Heart left ventricle (tissue), 16 donors: ENCODE data around the gene FBF1. TPM values are rescaled to one million over a fixed set of nuclear protein-coding genes. Genes with fewer than 3 reads are reported as not detected.
"Not testable (repeated sequence)": the region's sequence is repeated elsewhere in the genome, so short reads cannot be mapped to it uniquely, and the experiment has no call there.

Experiments used
- ATAC-seq, 4 donors: fragments of 200-7000 bp; cut with Tn5 transposase; one replicate each; pipeline ENCODE4 v1.9.1; 2020 to 2022; ENCODE audit warnings: moderate library complexity in 4 of 4, mild to moderate bottlenecking in 3 of 4, moderate number of reproducible peaks in 1 of 4
- DNase-seq, 5 donors: peaks; one replicate each; pipeline ENCODE4 v3.0.0-alpha.2; 2020
- H3K27ac ChIP-seq, 12 donors: fragments of 200-600 bp; sonication (generic) in 4 of 12; one replicate each; pipeline versions ENCODE4 v1.5.0 to v1.8.0; 2016 to 2022; ENCODE audit warnings: mild to moderate bottlenecking in 2 of 12
- H3K27me3 ChIP-seq, 9 donors: fragments of 200-600 bp; sonication (generic) in 2 of 9; one replicate each; pipeline versions ENCODE4 v1.5.1 to v1.8.0; 2016 to 2022; ENCODE audit warnings: mild to moderate bottlenecking in 3 of 9
- H3K36me3 ChIP-seq, 9 donors: fragments of 200-600 bp; sonication (generic) in 2 of 9; one replicate each; pipeline versions ENCODE4 v1.5.0 to v1.8.0; 2018 to 2022; ENCODE audit warnings: mild to moderate bottlenecking in 2 of 9
- H3K4me1 ChIP-seq, 12 donors: fragments of 200-600 bp; sonication (generic) in 4 of 12; one replicate each; pipeline versions ENCODE4 v1.5.0 to v1.8.0; 2016 to 2022; ENCODE audit warnings: mild to moderate bottlenecking in 3 of 12
- H3K4me3 ChIP-seq, 12 donors: fragments of 200-600 bp; sonication (generic) in 4 of 12; one replicate each; pipeline versions ENCODE4 v1.5.0 to v1.8.0; 2017 to 2022; ENCODE audit warnings: mild to moderate bottlenecking in 9 of 12, moderate library complexity in 4 of 12
- H3K9me3 ChIP-seq, 12 donors: fragments of 200-600 bp; sonication (generic) in 4 of 12; one replicate each; pipeline versions ENCODE4 v1.5.0 to v1.8.0; 2016 to 2022; ENCODE audit warnings: mild to moderate bottlenecking in 1 of 12
- CTCF ChIP-seq, 12 donors: fragments of 200-600 bp; sonication (generic) in 4 of 12; IDR thresholded peaks; one replicate each; pipeline versions ENCODE4 v1.5.0 to v1.8.0; 2018 to 2022; ENCODE audit warnings: antibody characterized with exemption in 12 of 12, mild to moderate bottlenecking in 5 of 12
- POLR2A ChIP-seq, 2 donors: fragments of 450-650 bp; IDR thresholded peaks; one replicate each; pipeline ENCODE4 v1.6.1; 2017; ENCODE audit warnings: antibody characterized with exemption in 2 of 2, mild to moderate bottlenecking in 2 of 2, moderate library complexity in 2 of 2
- WGBS, 4 donors: extraction: QIAGEN DNeasy Blood & Tissue Kit in 2 of 4; methylation state at CpG; one replicate each; pipeline versions ENCODE4 v1.1.5 to v1.1.7; 2013 to 2018; 5-methylcytosine and 5-hydroxymethylcytosine counted together
- intact Hi-C, 10 donors: fragments of 100-400 bp; cut with DNase I; formaldehyde crosslinking; loops; one replicate each; pipeline versions ENCODE4 v1.11.1 to v1.14.2; 2022
- polyA plus RNA-seq, 2 donors: library from polyadenylated mRNA; stranded (reverse); fragments of 200-250 nt; gene quantifications; one replicate each; pipeline ENCODE4 v1.2.3, GENCODE V29; 2013
- total RNA-seq, 9 donors: library from RNA; depleted of rRNA in 2 of 9; stranded (reverse); fragments of >200 nt in 2 of 9; fragmentation: NEBNext Ultra II Directional in 3 of 9; extraction: Animal tissue kit (Norgen Biotek cat#: 25700) in 3 of 9; gene quantifications; one replicate each; pipeline versions ENCODE4 v1.1.0 to v1.2.4, GENCODE V29; 2016 to 2023
- donor health status: ischemic (EF 13 %, LVEDD 7.1; RV severe dilation, severe dysfunction).
- donor health status: healthy with polysubstance abuse.
- donor health status: DM: no; HTN: yes; CAD: no.
- donor health status: DM: no; HTN: no; CAD: no.
- donor health status: ischemic (EF 25% LVEDD 6.9; RV normal size, moderate dysfunction).
- donor health status: ischemic (EF 25% LVEDD 5.7; RV mildly dilated, moderate dysfunction).
- donor health status: healthy.
- donor health status: DM: yes; HTN: yes; CAD: no.
- donor health status: ischemic (EF 35%, LVEDD 5.7; RV mildly dilated, moderate dysfunction).
- donor health status: nonischemic (EF 11% LVEDD 7.7; RV severe dilation, severe dysfunction).
- donor health status: DM: yes; HTN: yes; CAD: no.
- donor health status: PGD.
- donor health status: ischemic (EF 29% LVEDD 5.4; RV normal size, mild dysfunction).
- donor health status: nonischemic (EF 23%, LVEDD 6.1; RV moderate dilation, normal function).

The FBF1 gene
- total and polyA plus RNA-seq, 11 donors = 1.5 to 5.4 (median 2.9) TPM

GRCh38 chr17:75873587-75874322, 67.1 kb downstream of the FBF1 start:
- Histone ChIP-seq H3K36me3 (peaks cover 0 to 27% (median 22%) of the 10 kb centered on the region in 9 donors), H3K27me3 (no peaks in the 10 kb centered on the region), H3K4me1 (peaks cover 17 to 87% (median 57%) of the 10 kb centered on the region in 12 donors), H3K4me3 (no peak overlapping the region), H3K9me3 (no peaks in the 10 kb centered on the region), H3K27ac (peak overlapping the region; percentile 66 to 99 (median 92))
- WGBS, 4 donors = 47 to 56% (median 52%) methylated on average over 11 of the region's 11 CpGs
- no peak for DNase-seq
- TF ChIP-seq POLR2A (IDR thresholded peaks at IDR 0.05) (no peak), CTCF (IDR thresholded peaks at IDR 0.05) (no peak)
- peak in 1 of 4 donors; percentile 1 for ATAC-seq
- intact Hi-C loops = loop anchor here in 3 of 10 donors (2.0 to 10.0 kb wide), 2 partner anchors 89 to 99 kb away; partner anchors contain the start of gene UNK (in 1 of the 3)

DNA sequence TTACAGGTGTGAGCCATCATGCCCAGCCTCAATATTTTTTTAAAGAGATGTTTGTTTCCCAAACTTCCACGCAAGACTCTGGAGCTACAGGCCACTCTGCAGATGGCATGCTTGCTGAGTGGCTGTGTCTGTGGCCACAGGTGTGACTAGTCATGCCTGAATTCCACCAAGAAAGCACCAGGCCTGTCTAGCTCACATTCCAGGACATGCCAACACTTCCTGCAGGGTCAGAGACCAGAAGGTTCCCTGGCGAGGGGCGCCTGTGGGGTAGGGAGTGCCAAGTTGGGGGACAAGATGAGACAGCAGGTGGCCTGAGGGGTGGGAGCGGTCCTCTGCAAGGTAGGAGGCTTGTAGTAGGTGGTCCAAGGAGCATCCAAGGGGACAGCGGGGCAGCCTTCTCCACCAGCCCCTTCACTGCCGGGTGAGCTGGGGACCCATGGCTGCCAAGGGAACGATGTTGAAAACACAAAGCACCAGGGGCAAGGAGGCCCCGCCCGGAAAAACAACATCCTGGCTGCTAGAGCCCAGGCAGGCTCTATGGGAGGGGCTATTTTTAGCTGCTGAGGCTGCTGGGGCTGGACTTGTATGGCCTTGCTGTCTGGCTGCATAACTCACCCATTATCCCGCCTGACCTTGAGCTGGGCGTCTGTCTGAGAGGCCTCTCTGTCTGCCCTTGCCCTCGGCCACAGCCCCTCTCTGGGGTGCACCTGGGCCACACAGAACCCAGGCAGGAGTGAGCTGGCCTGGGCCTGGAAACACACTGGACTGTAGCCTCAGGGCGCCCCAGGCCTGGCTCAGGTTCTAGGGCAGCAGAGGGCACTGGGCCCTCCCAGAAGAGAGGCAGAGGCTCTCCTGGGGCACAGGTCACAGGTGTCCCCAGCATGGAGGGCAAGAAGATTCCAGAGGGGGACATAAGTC, 68.1 kb downstream of the FBF1 start:
- DNase-seq (peak; percentile 86 to 95 (median 90)), ATAC-seq (peak; percentile 55 to 77 (median 66))
- WGBS, 4 donors = 26 to 33% (median 31%) methylated on average over 12 to 13 of the region's 13 CpGs
- H3K4me3 ChIP-seq = no peak overlapping the region
- H3K9me3 ChIP-seq = no peaks in the 10 kb centered on the region
- peak overlapping the region; percentile 66 to 99 (median 92) for H3K27ac ChIP-seq
- intact Hi-C loops = loop anchor here in 4 of 10 donors (1.0 to 10.0 kb wide), 3 partner anchors 17 to 98 kb away; partner anchors contain the start of genes UNK (in 1 of the 4) and WBP2 (in 1 of the 4)
- peaks cover 17 to 88% (median 59%) of the 10 kb centered on the region in 12 donors for H3K4me1 ChIP-seq
- TF ChIP-seq CTCF (IDR thresholded peaks at IDR 0.05) (no peak), POLR2A (IDR thresholded peaks at IDR 0.05) (peak in 1 of 2 donors; percentile 56)
- H3K27me3 ChIP-seq = no peaks in the 10 kb centered on the region
- H3K36me3 ChIP-seq = peaks cover 0 to 27% (median 22%) of the 10 kb centered on the region in 9 donors

GRCh38 chr17:75870228-75870627, 70.6 kb downstream of the FBF1 start:
- intact Hi-C loops = loop anchor here in 2 of 10 donors (10.0 kb wide), 1 partner anchor 95 kb away; a partner anchor contains a TSS
- peak overlapping the region in 5 of 12 donors; percentile 2 to 37 (median 28) for H3K4me3 ChIP-seq

More at GRCh38 chr17:75870228-75870627, 70.6 kb downstream of the FBF1 start:
- peaks cover 7 to 69% (median 43%) of the 10 kb centered on the region in 12 donors for H3K4me1 ChIP-seq
- ATAC-seq, DNase-seq, H3K9me3 ChIP-seq, H3K27me3 ChIP-seq: not testable (repeated sequence)
- WGBS, 4 donors = 63 to 75% (median 73%) methylated on average over 10 of the region's 10 CpGs
- H3K27ac ChIP-seq = peak overlapping the region; percentile 37 to 93 (median 82)
- H3K36me3 ChIP-seq = peaks cover 0 to 18% (median 16%) of the 10 kb centered on the region in 9 donors
